Upper lobe of left lung (tissue), 6 donors: ENCODE measurements around the gene ST8SIA6. TPM values are rescaled to one million over a fixed set of nuclear protein-coding genes. Genes with fewer than 3 reads are reported as not detected.

ENCODE experiments used
- ATAC-seq, 2 donors: fragments of 200-7000 bp; cut with Tn5 transposase; one replicate each; pipeline ENCODE4 v1.9.1; 2022; ENCODE audit warnings: mild to moderate bottlenecking in 2 of 2, moderate library complexity in 2 of 2; ENCODE audit not compliant: low FRiP score in 2 of 2
- DNase-seq, 2 donors: peaks; one replicate each; pipeline ENCODE4 v3.0.0-alpha.2; 2019 to 2020
- H3K27ac ChIP-seq, 4 donors: fragments of 200-600 bp; sonication (generic); one replicate each; pipeline ENCODE4 v1.5.1; 2016 to 2019
- H3K27me3 ChIP-seq, 4 donors: fragments of 200-600 bp; sonication (generic); one replicate each; pipeline ENCODE4 v1.5.1; 2017 to 2019
- H3K36me3 ChIP-seq, 4 donors: fragments of 200-600 bp; sonication (generic); one replicate each; pipeline ENCODE4 v1.5.1; 2016 to 2019
- H3K4me1 ChIP-seq, 4 donors: fragments of 200-600 bp; sonication (generic); one replicate each; pipeline ENCODE4 v1.5.1; 2018 to 2019
- H3K4me3 ChIP-seq, 4 donors: fragments of 200-600 bp; sonication (generic); one replicate each; pipeline ENCODE4 v1.5.1; 2017 to 2019; ENCODE audit warnings: mild to moderate bottlenecking in 2 of 4, moderate library complexity in 1 of 4
- H3K9me3 ChIP-seq, 4 donors: fragments of 200-600 bp; sonication (generic); one replicate each; pipeline ENCODE4 v1.5.1; 2018 to 2019
- CTCF ChIP-seq, 6 experiments: fragments of 450-650 bp in 4 of 6; fragments of 200-600 bp in 2 of 6; sonication (generic) in 2 of 6; IDR thresholded peaks; one replicate each; pipeline ENCODE4 v1.5.1; 2016 to 2019; ENCODE audit warnings: antibody characterized with exemption in 6 of 6
- EP300 ChIP-seq, 4 donors: sonication (generic); formaldehyde crosslinking; IDR thresholded peaks; one replicate each; pipeline ENCODE4 v1.5.1; 2017; ENCODE audit warnings: antibody characterized with exemption in 4 of 4, control low read depth in 2 of 4
- POLR2A ChIP-seq, 4 donors: fragments of 450-650 bp; IDR thresholded peaks; one replicate each; pipeline ENCODE4 v1.5.1; 2016 to 2017; ENCODE audit warnings: antibody characterized with exemption in 4 of 4, mild to moderate bottlenecking in 2 of 4
- POLR2AphosphoS5 ChIP-seq, 2 donors: sonication (generic); formaldehyde crosslinking; IDR thresholded peaks; one replicate each; pipeline ENCODE4 v1.5.1; 2017; ENCODE audit warnings: antibody characterized with exemption in 2 of 2
- WGBS, 2 donors: methylation state at CpG; one replicate each; pipeline ENCODE4 v1.1.5; 2017 to 2018; 5-methylcytosine and 5-hydroxymethylcytosine counted together
- total RNA-seq, 6 donors: library from RNA; depleted of rRNA in 4 of 6; stranded (reverse); fragments of >200 nt in 4 of 6; gene quantifications; one replicate each; pipeline versions ENCODE4 v1.1.0 to v1.2.1, GENCODE V29; 2016 to 2021
- donor health status: DM: no; HTN: no; CAD: no; lungs with moderate emphysema.
- donor health status: DM: no; HTN: yes; CAD: no; lungs with severe emphysema.

The ST8SIA6 gene
- total RNA-seq, 6 donors from 2014 or later: 5.5 to 12.6 (median 7.0) TPM

DNA sequence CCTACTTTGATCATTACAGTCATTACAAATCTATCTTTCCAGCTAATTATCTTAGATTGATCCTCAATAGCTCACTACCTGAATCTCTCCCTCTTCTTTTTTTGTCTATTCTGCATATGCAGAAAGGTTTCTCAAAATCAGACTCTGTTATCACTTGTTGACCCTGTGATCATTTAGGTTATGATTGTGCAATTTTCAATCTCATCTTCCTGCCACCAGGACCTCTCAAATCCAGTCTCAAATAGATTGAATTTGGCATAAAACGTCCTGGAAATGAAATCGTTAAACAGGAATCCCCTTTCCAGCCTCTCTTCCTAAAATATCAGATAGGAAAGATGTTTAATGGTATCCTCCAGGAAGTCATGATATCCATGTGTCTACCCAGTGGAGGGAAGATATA lies 96.6 kb downstream of the ST8SIA6 start:
- Histone ChIP-seq H3K27me3 (no peaks in the 10 kb centered on the region), H3K36me3 (no peaks in the 10 kb centered on the region), H3K27ac (no peak overlapping the region), H3K4me1 (no peaks in the 10 kb centered on the region), H3K4me3 (no peak overlapping the region), H3K9me3 (no peaks in the 10 kb centered on the region)
- ATAC-seq (no peak), DNase-seq (no peak)
- WGBS, 2 donors: 37 to 90% methylated on average over 2 of the region's 2 CpGs
- TF ChIP-seq POLR2A (IDR thresholded peaks at IDR 0.05) (no peak), EP300 (IDR thresholded peaks at IDR 0.05) (no peak), CTCF (IDR thresholded peaks at IDR 0.05) (no peak), POLR2AphosphoS5 (IDR thresholded peaks at IDR 0.05) (no peak)

GRCh38 chr10:17356820-17357219 lies 97.6 kb downstream of the ST8SIA6 start:
- Histone ChIP-seq H3K27me3 (no peaks in the 10 kb centered on the region), H3K4me3 (no peak overlapping the region), H3K36me3 (no peaks in the 10 kb centered on the region), H3K27ac (no peak overlapping the region), H3K9me3 (no peaks in the 10 kb centered on the region), H3K4me1 (no peaks in the 10 kb centered on the region)
- ATAC-seq: no peak
- DNase-seq: no peak
- no peak for TF ChIP-seq POLR2AphosphoS5 (IDR thresholded peaks at IDR 0.05)
- TF ChIP-seq CTCF (IDR thresholded peaks at IDR 0.05): no peak
- TF ChIP-seq EP300 (IDR thresholded peaks at IDR 0.05): no peak
- no peak for TF ChIP-seq POLR2A (IDR thresholded peaks at IDR 0.05)
- WGBS, 2 donors: 76 to 84% methylated on average over 2 of the region's 2 CpGs

GRCh38 chr10:17354781-17355180 lies 99.6 kb downstream of the ST8SIA6 start:
- ATAC-seq: no peak
- H3K4me3 ChIP-seq: no peak overlapping the region
- DNase-seq: no peak
- no peaks in the 10 kb centered on the region for H3K27me3 ChIP-seq
- no peaks in the 10 kb centered on the region for H3K4me1 ChIP-seq
- TF ChIP-seq POLR2A (IDR thresholded peaks at IDR 0.05): no peak
- no peak for TF ChIP-seq POLR2AphosphoS5 (IDR thresholded peaks at IDR 0.05)
- TF ChIP-seq CTCF (IDR thresholded peaks at IDR 0.05): no peak
- TF ChIP-seq EP300 (IDR thresholded peaks at IDR 0.05): no peak
- no peaks in the 10 kb centered on the region for H3K9me3 ChIP-seq
- H3K27ac ChIP-seq: no peak overlapping the region
- WGBS, 2 donors: 40 to 70% methylated on average over 5 of the region's 5 CpGs
- H3K36me3 ChIP-seq: no peaks in the 10 kb centered on the region

DNA sequence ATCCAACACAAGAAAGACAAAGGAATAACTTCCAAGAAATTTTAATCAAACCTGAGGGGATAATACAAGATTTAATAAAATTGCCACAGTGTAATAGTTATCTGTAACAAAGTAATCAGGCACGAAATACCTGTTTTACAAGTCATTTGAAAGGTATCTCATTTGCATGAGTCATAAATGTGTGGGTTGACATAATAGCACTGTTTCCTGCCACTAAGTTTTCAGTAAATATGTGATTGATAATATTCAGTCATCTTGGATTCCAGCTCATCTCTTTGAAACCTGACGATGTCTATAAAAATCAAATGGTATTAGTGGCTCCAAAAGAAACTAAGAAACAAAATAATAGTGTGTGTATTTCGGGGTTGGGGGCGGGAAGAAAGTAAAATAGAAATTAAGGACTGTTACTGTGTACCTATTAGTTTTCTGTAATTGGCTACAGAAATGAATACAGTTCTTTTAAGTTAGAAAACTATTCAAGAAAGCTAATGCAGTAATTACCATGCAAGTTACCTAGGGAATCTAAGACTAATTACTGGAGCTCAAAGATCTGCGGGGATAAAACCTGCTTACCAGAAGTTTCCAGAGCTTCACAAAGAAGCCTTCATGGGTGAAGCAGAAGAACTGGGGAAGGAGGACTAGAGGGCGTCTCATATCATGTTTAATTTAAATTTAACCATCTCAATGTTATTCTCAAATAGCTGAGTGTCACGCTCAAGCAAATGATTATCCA lies 100.7 kb downstream of the ST8SIA6 start:
- Histone ChIP-seq H3K4me1 (no peaks in the 10 kb centered on the region), H3K9me3 (no peaks in the 10 kb centered on the region), H3K4me3 (no peak overlapping the region), H3K27me3 (no peaks in the 10 kb centered on the region), H3K27ac (no peak overlapping the region), H3K36me3 (no peaks in the 10 kb centered on the region)
- DNase-seq (no peak), ATAC-seq (no peak)
- 73 to 88% methylated on average over 7 of the region's 7 CpGs for WGBS, 2 donors
- no peak for TF ChIP-seq POLR2AphosphoS5 (IDR thresholded peaks at IDR 0.05)
- TF ChIP-seq POLR2A (IDR thresholded peaks at IDR 0.05): no peak
- no peak for TF ChIP-seq EP300 (IDR thresholded peaks at IDR 0.05)
- no peak for TF ChIP-seq CTCF (IDR thresholded peaks at IDR 0.05)

DNA sequence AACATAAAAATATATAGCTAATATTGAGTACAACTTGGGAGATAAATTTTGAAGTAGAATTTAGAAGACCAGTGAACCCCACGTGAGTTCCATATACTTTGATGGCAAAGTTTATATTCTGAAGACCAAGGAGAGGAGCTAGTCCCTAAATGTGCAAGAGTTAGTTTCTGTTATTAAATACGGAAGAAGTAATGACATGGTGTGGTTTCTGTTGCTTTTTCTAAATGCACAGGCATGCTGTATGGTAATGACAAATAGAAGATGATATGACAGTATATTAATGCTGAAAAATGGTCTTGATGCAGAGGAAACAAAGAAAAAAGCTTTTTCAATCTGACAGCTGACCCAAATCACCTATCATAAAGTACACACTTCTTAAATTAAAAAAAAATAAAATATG lies 101.8 kb downstream of the ST8SIA6 start:
- DNase-seq (no peak), ATAC-seq (no peak)
- no peaks in the 10 kb centered on the region for H3K4me1 ChIP-seq
- H3K9me3 ChIP-seq: no peaks in the 10 kb centered on the region
- no peaks in the 10 kb centered on the region for H3K27me3 ChIP-seq
- no peak for TF ChIP-seq POLR2AphosphoS5 (IDR thresholded peaks at IDR 0.05)
- no peak for TF ChIP-seq CTCF (IDR thresholded peaks at IDR 0.05)
- no peak for TF ChIP-seq POLR2A (IDR thresholded peaks at IDR 0.05)
- TF ChIP-seq EP300 (IDR thresholded peaks at IDR 0.05): no peak
- no peak overlapping the region for H3K27ac ChIP-seq
- WGBS, 2 donors: 89 to 91% methylated on average over 2 of the region's 2 CpGs
- H3K36me3 ChIP-seq: no peaks in the 10 kb centered on the region
- no peak overlapping the region for H3K4me3 ChIP-seq
